ENCODE measurements around the gene PF4V1.

DNA sequence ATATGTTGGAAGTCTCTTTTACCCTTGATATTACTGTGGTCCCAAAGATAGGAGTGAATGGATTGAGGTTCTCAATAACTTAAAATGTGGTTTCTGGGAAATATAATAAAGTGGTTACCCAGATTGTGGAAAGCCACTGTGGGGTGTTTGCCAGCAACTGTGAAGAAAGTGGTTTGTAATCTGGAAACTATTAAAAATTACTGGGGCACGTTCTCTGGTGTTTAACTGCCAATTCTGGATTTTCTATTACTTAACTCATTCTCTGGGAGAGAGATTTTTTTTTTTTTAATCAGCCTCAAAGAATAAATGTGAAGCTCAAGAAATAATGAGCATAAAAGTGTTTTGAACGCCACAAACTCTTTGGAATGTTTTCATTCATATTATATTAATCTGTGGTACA is 21.5 kb upstream of the PF4V1 start:
- no peak for TF ChIP-seq POLR2A (IDR thresholded peaks at IDR 0.05)
- TF ChIP-seq, protein P1, sequence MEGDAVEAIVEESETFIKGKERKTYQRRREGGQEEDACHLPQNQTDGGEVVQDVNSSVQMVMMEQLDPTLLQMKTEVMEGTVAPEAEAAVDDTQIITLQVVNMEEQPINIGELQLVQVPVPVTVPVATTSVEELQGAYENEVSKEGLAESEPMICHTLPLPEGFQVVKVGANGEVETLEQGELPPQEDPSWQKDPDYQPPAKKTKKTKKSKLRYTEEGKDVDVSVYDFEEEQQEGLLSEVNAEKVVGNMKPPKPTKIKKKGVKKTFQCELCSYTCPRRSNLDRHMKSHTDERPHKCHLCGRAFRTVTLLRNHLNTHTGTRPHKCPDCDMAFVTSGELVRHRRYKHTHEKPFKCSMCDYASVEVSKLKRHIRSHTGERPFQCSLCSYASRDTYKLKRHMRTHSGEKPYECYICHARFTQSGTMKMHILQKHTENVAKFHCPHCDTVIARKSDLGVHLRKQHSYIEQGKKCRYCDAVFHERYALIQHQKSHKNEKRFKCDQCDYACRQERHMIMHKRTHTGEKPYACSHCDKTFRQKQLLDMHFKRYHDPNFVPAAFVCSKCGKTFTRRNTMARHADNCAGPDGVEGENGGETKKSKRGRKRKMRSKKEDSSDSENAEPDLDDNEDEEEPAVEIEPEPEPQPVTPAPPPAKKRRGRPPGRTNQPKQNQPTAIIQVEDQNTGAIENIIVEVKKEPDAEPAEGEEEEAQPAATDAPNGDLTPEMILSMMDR (IDR thresholded peaks at IDR 0.05 in 8 of 11, conservative IDR thresholded peaks at IDR 0.05 in 3 of 11), result no peak
